Measurements from ENCODE around the gene MLLT10. TPM values are rescaled to one million over a fixed set of nuclear protein-coding genes. Genes with fewer than 3 reads are reported as not detected.
A peak's percentile ranks its signal among the peaks of the same experiment; 100 is the strongest.

Gene MLLT10
- total and polyA plus RNA-seq, 9 of the 15 experiments (the other 6 are each of a cell fraction or from before 2014, with no cell fraction given): 18.8 to 81.4 (median 64.2) TPM

- TF ChIP-seq NRF1 (conservative IDR thresholded peaks at IDR 0.05 in 1 of 2, IDR thresholded peaks at IDR 0.05 in 1 of 2) (no peak), HIVEP1 (CRISPR knock-in tag; IDR thresholded peaks at IDR 0.05) (no peak)
Measured at GRCh38 chr10:21532694-21533466, 1.2 kb upstream of the MLLT10 start (continued).

- peaks cover 8 to 11% of the 10 kb centered on the region in 2 experiments; a peak in 4 of 5 replicates for H3K4me1 ChIP-seq (replicated peaks in 1 of 2; ENCODE audit: control insufficient read depth in 2 of 2, insufficient read depth in 2 of 2, low read length in 2 of 2)
- POLR2A ChIA-PET: interaction anchor here (0.6 kb wide), 1 partner anchor 40 kb away, joined by 3 read pairs; no protein-coding TSS in a partner anchor
- H3K36me3 ChIP-seq (ENCODE audit: control insufficient read depth, insufficient read depth, low read length): peaks cover 37% of the 10 kb centered on the region; the same call in 2 of the 3 replicates
- H2AFZ ChIP-seq (ENCODE audit: low read depth, low read length): no peak overlapping the region
- H3K79me2 ChIP-seq (ENCODE audit: control insufficient read depth, insufficient read depth, low read length): peaks cover 69% of the 10 kb centered on the region
- intact Hi-C loops (cut with micrococcal nuclease): loop anchor here (5.0 kb wide), 2 partner anchors 37 to 693 kb away; no protein-coding TSS in a partner anchor
- no peaks in the 10 kb centered on the region for H3K9me1 ChIP-seq (ENCODE audit: control insufficient read depth, insufficient read depth, low read length)
- H3K9me3 ChIP-seq (replicated peaks; ENCODE audit: control insufficient read depth, insufficient read depth, low read depth, low read length): no peaks in the 10 kb centered on the region
- H3K4me3 ChIP-seq: peak overlapping the region; percentile 60
- no TSS peak for BruUV-seq (replicated peaks)
- no peak for FAIRE-seq
- H3K4me2 ChIP-seq (ENCODE audit: insufficient read depth, low read length): peak overlapping the region; percentile 84; the same call in 1 of the 2 replicates
- CTCF ChIA-PET (ENCODE audit: low intra/inter-chr PET ratio): no interaction called here
- no peak for DNase-seq (ENCODE audit: extremely low read depth in 1 of 4, low spot score in 3 of 4)
- H3K27ac ChIP-seq (ENCODE audit: extremely low read depth, low read depth, low read length): peak overlapping the region; percentile 96
- no peaks in the 10 kb centered on the region for H3K27me3 ChIP-seq (ENCODE audit: control insufficient read depth in 2 of 2, insufficient read depth in 2 of 2, low read length in 2 of 2)
- H4K20me1 ChIP-seq (replicated peaks; ENCODE audit: control insufficient read depth, insufficient read depth, low read length): no peaks in the 10 kb centered on the region
- no peak for ATAC-seq
- in situ Hi-C loops (cut with MboI): no loop called here
- WGBS (ENCODE audit: insufficient coverage, low coverage, missing lambda C conversion rate): no CpG with 5 or more reads among the region's 26 CpGs
- H3K9ac ChIP-seq (ENCODE audit: insufficient read depth in 1 of 2, low read depth in 2 of 2, low read length in 2 of 2): peak overlapping the region; percentile 59 to 91; a peak in 3 of 4 replicates
- TF ChIP-seq ZNF175 (CRISPR knock-in tag; IDR thresholded peaks at IDR 0.05; ENCODE audit: low read depth) (0 out of 2 replicates have a peak, but pooled peaks have one; percentile 3), TFE3 (CRISPR knock-in tag; IDR thresholded peaks at IDR 0.05) (no peak), ARNT (IDR thresholded peaks at IDR 0.05) (no peak), EGR1 (conservative IDR thresholded peaks at IDR 0.05) (peak; percentile 28; the same call in 1 of the 2 replicates), VEZF1 (CRISPR knock-in tag; IDR thresholded peaks at IDR 0.05) (peak; percentile 87), ZNF584 (CRISPR knock-in tag; IDR thresholded peaks at IDR 0.05; ENCODE audit: low read depth) (peak; percentile 52), MNT (conservative IDR thresholded peaks at IDR 0.05) (no peak), ZNF282 (CRISPR knock-in tag; IDR thresholded peaks at IDR 0.05) (no peak), ZNF740 (CRISPR knock-in tag; IDR thresholded peaks at IDR 0.05) (peak; percentile 61), ZNF740 (tag; IDR thresholded peaks at IDR 0.05) (peak in 1 of 2 experiments; percentile 96; a peak in 2 of 4 replicates), SRSF3 (IDR thresholded peaks at IDR 0.05; ENCODE audit: insufficient read depth, low read length) (no peak)
Measured at GRCh38 chr10:21534280-21534586, 201 bp downstream of the MLLT10 start.
